Measurements from ENCODE around the gene FBXW4. TPM values are rescaled to one million over a fixed set of nuclear protein-coding genes. Genes with fewer than 3 reads are reported as not detected.

FBXW4 gene
- total and polyA plus RNA-seq, 9 of the 15 experiments (the other 6 are each of a cell fraction or from before 2014, with no cell fraction given) = 1.0 to 10.6 (median 5.4) TPM

DNA sequence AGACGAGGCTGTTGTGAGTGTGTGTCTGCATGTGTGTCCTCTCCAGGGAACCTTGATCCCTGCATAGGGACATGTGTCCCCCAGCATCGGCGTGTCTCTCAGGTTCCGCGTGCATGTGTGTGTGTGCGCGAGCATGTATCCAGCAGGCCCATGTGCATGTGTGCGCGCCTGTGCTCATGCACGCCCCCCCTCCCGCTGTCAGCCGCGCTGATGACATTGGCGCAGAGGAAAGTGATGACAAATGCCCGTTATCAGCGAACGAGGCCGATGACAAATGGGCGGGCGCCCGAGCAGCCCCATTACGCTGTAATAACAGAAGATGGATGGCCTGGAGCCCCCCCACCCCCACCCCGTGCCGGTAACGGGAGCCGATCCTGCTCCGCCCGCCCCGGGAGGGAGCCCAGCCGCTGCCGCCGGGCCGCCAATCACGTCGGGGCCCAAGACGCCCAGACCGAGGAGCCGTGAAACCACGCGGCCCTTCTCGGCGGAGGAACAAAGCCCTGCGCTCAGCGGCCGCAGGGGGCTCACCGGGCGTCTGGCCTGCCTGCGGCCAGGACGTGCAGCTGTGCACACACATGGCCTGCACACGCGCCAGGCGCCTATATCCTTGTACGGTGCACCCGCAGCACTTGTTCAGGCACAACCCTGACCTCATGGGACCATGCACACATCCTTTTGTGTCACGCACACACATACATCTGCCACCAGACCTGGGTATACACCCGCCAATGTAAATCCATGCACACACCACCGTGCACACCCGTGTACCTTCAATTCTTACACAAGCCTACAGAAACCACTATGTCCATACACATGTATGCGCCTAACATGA is 128.4 kb downstream of the FBXW4 start (continued):
- TF ChIP-seq RNF219 (CRISPR knock-in tag; IDR thresholded peaks at IDR 0.05) = no peak
- no peak for TF ChIP-seq SRSF7 (optimal IDR thresholded peaks at IDR 0.05; ENCODE audit: low read depth, low read length)
- no peak for TF ChIP-seq KDM5B (IDR thresholded peaks at IDR 0.05; ENCODE audit: insufficient replicate concordance, low read depth, low read length)
- no peak for TF ChIP-seq TSC22D4 (tag; IDR thresholded peaks at IDR 0.05)
- peak in 1 of 2 experiments; percentile 96; a peak in 2 of 4 replicates for TF ChIP-seq KDM1A (IDR thresholded peaks at IDR 0.05)
- no peak for TF ChIP-seq ZNF445 (CRISPR knock-in tag; IDR thresholded peaks at IDR 0.05; ENCODE audit: low read depth)
- no peak for TF ChIP-seq GATAD2A (IDR thresholded peaks at IDR 0.05)
- no peak for TF ChIP-seq ZNF444 (CRISPR knock-in tag; IDR thresholded peaks at IDR 0.05)
- TF ChIP-seq ZNF263 (CRISPR knock-in tag; IDR thresholded peaks at IDR 0.05; ENCODE audit: borderline replicate concordance) = peak; percentile 33; the same call in 1 of the 2 replicates
- no peak for TF ChIP-seq NFE2L1 (tag; IDR thresholded peaks at IDR 0.05; ENCODE audit: borderline replicate concordance, low read depth)
- no peak for TF ChIP-seq CAMTA2 (CRISPR knock-in tag; conservative IDR thresholded peaks at IDR 0.05)
- peak; percentile 69 for TF ChIP-seq HMGN3 (IDR thresholded peaks at IDR 0.05; ENCODE audit: borderline replicate concordance, extremely low read depth, insufficient read length, low read depth, low read length)
- no peak for TF ChIP-seq ZNF174 (CRISPR knock-in tag; IDR thresholded peaks at IDR 0.05)
- TF ChIP-seq MED1 (CRISPR knock-in tag; IDR thresholded peaks at IDR 0.05; ENCODE audit: borderline replicate concordance) = no peak
- TF ChIP-seq, protein P1, sequence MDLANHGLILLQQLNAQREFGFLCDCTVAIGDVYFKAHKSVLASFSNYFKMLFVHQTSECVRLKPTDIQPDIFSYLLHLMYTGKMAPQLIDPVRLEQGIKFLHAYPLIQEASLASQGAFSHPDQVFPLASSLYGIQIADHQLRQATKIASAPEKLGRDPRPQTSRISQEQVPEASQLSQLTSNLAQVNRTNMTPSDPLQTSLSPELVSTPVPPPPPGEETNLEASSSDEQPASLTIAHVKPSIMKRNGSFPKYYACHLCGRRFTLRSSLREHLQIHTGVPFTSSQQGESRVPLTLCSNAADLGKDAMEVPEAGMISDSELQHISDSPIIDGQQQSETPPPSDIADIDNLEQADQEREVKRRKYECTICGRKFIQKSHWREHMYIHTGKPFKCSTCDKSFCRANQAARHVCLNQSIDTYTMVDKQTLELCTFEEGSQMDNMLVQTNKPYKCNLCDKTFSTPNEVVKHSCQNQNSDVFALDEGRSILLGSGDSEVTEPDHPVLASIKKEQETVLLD (IDR thresholded peaks at IDR 0.05) = no peak
- no peak for TF ChIP-seq NCOA1 (IDR thresholded peaks at IDR 0.05; ENCODE audit: low read depth)
- TF ChIP-seq POLR2H (tag; IDR thresholded peaks at IDR 0.05; ENCODE audit: low read depth) = no peak
- TF ChIP-seq TEAD2 (tag; IDR thresholded peaks at IDR 0.05) = no peak
- TF ChIP-seq VEZF1 (CRISPR knock-in tag; IDR thresholded peaks at IDR 0.05) = peak; percentile 87
- no peak for TF ChIP-seq ZNF12 (CRISPR knock-in tag; IDR thresholded peaks at IDR 0.05)
- no peak for TF ChIP-seq NBN (IDR thresholded peaks at IDR 0.05; ENCODE audit: low read depth)
- peak; percentile 35; the same call in 1 of the 2 replicates for TF ChIP-seq ZNF511 (CRISPR knock-in tag; IDR thresholded peaks at IDR 0.05)
- TF ChIP-seq MIER1 (IDR thresholded peaks at IDR 0.05; ENCODE audit: low read depth) = no peak
- TF ChIP-seq ZNF57 (CRISPR knock-in tag; IDR thresholded peaks at IDR 0.05) = no peak

Data from K562 (cell line).